IPS-NIHi7 (cell line): ENCODE data around the gene MTFP1.
"Not testable (repeated sequence)": the region's sequence is repeated elsewhere in the genome, so short reads cannot be mapped to it uniquely, and the experiment has no call there.

Source experiments
- DNase-seq: peaks from one replicate; pipeline ENCODE4 v3.0.0; 2012; ENCODE audit warnings: mixed read lengths; ENCODE audit errors: extremely low spot score

Gene MTFP1, protein sequence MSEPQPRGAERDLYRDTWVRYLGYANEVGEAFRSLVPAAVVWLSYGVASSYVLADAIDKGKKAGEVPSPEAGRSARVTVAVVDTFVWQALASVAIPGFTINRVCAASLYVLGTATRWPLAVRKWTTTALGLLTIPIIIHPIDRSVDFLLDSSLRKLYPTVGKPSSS

GRCh38 chr22:30425616-30426387 lies at the start of gene MTFP1:
Gene MTFP1 (plus strand): TSS chr22:30425768. CDS start chr22:30425880, 112 bp downstream.
- peak; percentile 79 for DNase-seq

GRCh38 chr22:30380011-30380410 lies 45.6 kb upstream of the MTFP1 start:
- no peak for DNase-seq

DNA sequence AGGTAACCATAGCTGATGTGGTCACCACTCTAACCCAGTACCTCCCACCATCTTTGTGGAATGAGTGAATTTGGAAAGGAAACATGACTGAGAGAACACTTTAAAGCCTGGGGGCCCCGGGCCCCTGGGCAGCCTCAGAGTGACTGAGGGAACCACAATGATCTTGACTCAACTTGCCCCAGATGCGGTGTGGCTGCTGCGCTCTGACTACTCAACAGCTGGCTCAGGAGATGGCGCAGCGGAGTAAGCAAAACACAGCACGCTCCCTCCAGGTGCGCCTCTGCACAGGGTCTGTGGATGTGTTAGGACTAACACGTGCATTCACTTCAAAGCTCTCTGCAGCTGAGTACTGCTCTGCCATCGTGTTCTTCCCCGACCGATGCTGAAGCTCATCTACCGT lies 44.3 kb upstream of the MTFP1 start:
- DNase-seq: no peak

DNA sequence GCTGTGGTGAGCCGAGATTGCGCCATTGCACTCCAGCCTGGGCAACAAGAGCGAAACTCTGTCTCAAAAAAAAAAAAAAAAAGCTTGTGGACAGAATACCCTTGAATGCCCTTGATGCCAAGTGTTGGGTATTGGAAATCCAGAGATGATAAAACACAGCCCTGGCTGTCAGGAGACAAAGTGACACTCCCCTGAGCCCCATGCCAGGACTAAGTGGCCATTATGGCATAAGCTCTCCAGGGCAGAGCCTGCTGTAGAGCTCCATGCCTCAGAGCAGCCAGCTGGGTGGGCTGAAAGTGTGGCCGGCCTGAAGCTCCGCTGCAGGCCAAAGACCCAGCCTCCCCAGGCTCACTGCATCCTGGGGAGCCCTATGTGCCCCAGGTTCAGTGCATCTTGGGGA lies 43.2 kb upstream of the MTFP1 start:
- DNase-seq: no peak

DNA sequence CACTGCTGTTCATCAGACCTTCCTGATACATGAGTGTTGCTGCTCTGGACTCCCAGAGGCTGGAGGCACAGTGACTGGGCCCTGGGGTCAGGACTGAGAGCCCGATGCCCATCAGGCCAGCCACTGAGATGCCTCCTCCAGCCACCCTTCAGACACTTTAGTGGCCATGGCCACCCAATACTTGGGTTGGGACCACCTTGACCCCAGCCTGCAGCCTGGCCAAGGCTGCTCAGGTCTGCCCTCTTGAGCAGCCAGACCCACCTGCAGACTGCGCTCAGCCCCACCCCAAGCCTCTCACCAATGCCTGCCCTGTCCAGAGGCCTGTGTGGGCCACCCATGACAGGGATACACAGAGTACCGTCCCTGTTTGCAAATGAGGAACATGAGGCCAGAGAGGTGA lies 42.5 kb upstream of the MTFP1 start:
- DNase-seq: no peak

GRCh38 chr22:30385942-30386341 lies 39.6 kb upstream of the MTFP1 start:
- no peak for DNase-seq

GRCh38 chr22:30386608-30386959 lies 39.0 kb upstream of the MTFP1 start:
- DNase-seq: no peak

DNA sequence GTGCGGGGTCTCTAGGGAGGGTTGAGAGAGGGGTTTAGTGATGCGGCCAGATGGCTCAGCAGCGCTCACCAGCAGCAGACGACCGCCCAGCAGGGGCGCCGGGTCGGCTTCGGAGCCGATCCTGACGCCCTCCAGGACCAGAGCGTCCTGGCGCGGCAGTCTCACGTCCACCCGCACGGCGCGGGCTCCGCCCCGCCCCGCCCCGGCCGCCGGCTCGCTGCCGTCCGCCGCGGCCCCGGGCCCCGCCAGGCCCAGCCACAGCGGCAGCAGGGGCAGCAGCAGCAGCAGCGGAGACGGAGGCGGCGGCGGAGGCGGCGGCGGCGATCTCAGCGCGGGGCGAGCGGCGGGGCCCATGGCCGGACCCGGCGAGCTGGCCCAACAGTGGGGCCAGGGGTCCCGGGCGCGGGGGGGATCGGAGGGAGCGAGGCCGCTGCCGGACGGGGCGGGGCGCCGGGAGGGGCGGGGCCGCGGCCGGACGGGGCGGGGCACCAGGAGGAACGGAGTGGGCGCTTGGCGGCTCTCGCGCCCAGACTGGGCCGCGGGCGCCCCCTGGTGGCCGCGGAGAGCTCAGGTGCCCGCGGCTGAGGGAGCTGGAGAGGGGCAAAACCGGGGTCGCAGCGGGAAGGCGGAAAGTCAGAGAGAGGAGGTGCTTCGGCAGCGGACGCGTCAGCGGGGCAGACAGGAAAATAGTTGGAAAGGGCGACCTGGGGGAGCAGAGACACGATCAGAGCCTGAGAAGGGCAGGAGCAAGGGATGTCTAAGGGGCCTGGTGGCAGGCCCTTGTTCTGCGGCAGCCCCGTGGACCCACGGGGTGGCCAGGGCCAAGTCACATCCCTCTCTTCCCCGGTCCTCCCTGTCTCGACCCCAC lies 38.4 kb upstream of the MTFP1 start, which contains the start of gene RNF215:
Gene RNF215 (minus strand): TSS at position 452 of the 868 bp plus-strand sequence. CDS start 98 bp downstream, at position 354.
- DNase-seq: peak; percentile 96

DNA sequence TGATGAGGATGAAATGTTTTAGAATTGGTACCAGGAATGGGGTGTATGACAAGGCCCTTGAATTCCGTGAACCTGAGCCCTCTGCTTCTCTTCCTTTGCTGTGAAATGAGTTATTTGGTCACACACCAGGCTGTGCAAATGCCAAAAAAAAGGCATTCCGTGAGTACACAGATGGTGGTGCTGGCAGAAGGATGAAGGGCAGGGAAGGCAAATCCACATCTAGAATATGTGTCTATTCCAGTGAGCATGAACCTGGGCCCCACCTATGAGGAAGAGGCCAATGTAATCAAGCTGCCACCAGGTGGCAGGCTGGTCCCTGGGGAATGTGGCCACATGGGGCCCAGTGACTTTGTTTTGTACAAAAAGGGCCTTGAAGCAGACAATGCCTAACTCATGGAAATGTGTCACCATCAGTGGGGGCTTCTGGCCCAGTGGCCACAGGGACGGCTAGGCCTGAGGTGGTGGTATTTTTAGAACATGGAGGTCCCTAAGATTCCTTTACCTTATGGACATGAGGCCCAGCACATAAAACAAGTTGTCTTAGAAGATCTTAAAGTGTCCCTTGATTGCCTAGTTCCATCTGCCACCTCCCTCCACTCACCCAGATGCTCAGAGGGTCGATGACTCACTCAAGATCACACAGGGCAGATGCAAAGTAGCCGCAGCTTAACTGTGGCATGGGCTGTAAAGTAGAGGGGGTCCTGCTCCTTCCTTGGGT lies 34.4 kb upstream of the MTFP1 start:
- peak; percentile 75 for DNase-seq

- DNase-seq: no peak
Observed at GRCh38 chr22:30392661-30393321, 32.8 kb upstream of the MTFP1 start.

GRCh38 chr22:30393322-30393680 lies 32.3 kb upstream of the MTFP1 start:
- DNase-seq: no peak

- no peak for DNase-seq
Observed at GRCh38 chr22:30393885-30394284, 31.7 kb upstream of the MTFP1 start.

DNA sequence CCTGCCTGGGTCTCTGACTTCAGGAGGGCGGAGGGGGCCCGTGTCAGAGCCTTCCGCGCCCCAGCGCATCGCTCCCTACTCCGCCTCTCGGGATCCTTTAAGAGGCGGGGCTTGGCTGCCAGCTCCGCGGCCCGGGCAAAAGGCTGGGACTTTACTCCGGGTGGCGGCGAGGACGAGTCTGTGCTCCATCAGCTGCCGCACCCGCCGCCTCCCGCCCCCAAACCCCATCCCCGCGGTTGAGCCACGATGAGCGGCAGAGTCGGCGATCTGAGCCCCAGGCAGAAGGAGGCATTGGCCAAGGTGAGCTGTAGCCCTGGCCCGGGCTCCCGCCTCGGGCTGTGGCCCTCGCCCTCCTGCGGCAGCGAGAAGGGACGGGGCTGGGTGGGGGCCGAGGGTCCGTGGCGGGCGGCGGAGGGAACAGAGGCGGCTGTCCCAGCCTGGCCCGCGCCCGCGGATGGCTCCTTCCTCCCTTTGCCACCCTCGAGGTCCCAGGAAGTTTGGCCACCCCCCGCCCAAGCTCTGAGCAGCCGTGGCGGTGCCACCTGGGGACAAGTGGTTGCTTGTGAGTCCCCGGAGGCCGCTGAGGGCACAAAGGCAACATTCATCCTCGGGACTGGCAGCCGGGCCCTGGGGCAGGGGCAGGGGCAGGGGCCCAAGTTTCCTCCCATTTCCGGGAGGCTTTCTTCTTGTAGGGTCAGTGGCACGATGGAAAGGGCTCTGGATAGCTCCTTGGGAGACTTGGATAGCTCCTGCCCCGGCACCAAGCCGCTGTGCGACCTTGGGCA lies 28.5 kb upstream of the MTFP1 start, which contains the start of gene SEC14L2:
Gene SEC14L2 (plus strand): TSS at position 148 of the 785 bp plus-strand sequence. CDS start 99 bp downstream, at position 247.
- DNase-seq: peak; percentile 71

GRCh38 chr22:30397656-30398635 lies 27.6 kb upstream of the MTFP1 start:
- DNase-seq: no peak

GRCh38 chr22:30398685-30399680 lies 26.6 kb upstream of the MTFP1 start:
- DNase-seq: no peak

GRCh38 chr22:30399718-30400117 lies 25.9 kb upstream of the MTFP1 start:
- no peak for DNase-seq

GRCh38 chr22:30400159-30400558 lies 25.4 kb upstream of the MTFP1 start:
- DNase-seq: no peak

DNA sequence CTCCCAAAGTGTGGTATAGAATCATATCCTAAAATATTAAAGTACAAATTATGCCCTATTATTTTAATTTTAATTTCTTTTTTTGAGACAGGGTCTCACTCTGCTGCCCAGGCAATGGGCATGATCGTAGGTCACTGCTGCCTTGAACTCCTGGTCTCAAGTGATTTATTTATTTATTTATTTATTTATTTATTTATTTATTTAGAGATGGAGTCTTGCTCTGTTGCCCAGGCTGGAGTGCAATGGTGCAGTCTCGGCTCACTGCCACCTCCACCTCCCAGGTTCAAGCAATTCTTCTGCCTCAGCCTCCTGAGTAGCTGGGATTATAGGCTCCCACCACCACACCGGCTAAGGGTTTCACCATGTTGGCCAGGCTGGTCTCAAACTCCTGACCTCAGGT lies 24.5 kb upstream of the MTFP1 start:
- DNase-seq: not testable (repeated sequence)
